ENCODE results near the gene NELFA. TPM values are rescaled to one million over a fixed set of nuclear protein-coding genes. Genes with fewer than 3 reads are reported as not detected.
"Not testable (repeated sequence)": the region's sequence is repeated elsewhere in the genome, so short reads cannot be mapped to it uniquely, and the experiment has no call there.

The NELFA gene
- total and polyA plus RNA-seq, 3 experiments from 2014 or later = 31.2 to 44.6 (median 42.5) TPM

GRCh38 chr4:2042947-2043395 lies 34.2 kb upstream of the NELFA start:
- CTCF ChIA-PET = interaction anchor here (0.7 kb wide), 1 partner anchor 29 kb away, joined by 3 read pairs; no protein-coding TSS in a partner anchor
- peaks cover 19 to 23% of the 10 kb centered on the region in 2 donors for H3K27me3 Mint-ChIP-seq
- peaks cover 4 to 12% (median 5%) of the 10 kb centered on the region in 3 donors for H3K4me1 Mint-ChIP-seq
- H3K9me3 Mint-ChIP-seq = no peaks in the 10 kb centered on the region
- no peak overlapping the region for H3K27ac ChIP-seq (ENCODE audit: low read depth, low read length)
- peaks cover 5% of the 10 kb centered on the region for H3K4me1 ChIP-seq (ENCODE audit: insufficient read depth, low read length)
- POLR2A ChIA-PET = no interaction called here
- H3K9me3 ChIP-seq (ENCODE audit: low read length) = no peaks in the 10 kb centered on the region
- H3K4me3 ChIP-seq (ENCODE audit: low read length) = no peak overlapping the region
- no peak for DNase-seq
- H3K36me3 ChIP-seq (ENCODE audit: insufficient read depth, low read length) = no peaks in the 10 kb centered on the region
- peak overlapping the region; percentile 54 to 85 (median 72) for H3K4me3 Mint-ChIP-seq
- peaks cover 0 to 1% (median 0%) of the 10 kb centered on the region in 3 donors for H3K36me3 Mint-ChIP-seq
- H3K27ac Mint-ChIP-seq = peak overlapping the region in 2 of 8 donors; percentile 27 to 44
- H3K27me3 ChIP-seq (ENCODE audit: insufficient read depth, low read length, poor library complexity, severe bottlenecking) = peaks cover 7% of the 10 kb centered on the region

GRCh38 chr4:2042204-2042946 lies 33.6 kb upstream of the NELFA start:
- peak in 4 of 5 donors; percentile 32 to 61 (median 36) for DNase-seq
- Mint-ChIP-seq H3K36me3 (peaks cover 0 to 1% (median 0%) of the 10 kb centered on the region in 3 donors), H3K4me3 (peak overlapping the region; percentile 65 to 85 (median 79)), H3K9me3 (no peaks in the 10 kb centered on the region), H3K27me3 (peaks cover 16 to 23% of the 10 kb centered on the region in 2 donors), H3K27ac (peak overlapping the region in 1 of 8 donors; percentile 44), H3K4me1 (peaks cover 4 to 12% (median 5%) of the 10 kb centered on the region in 3 donors)
- Histone ChIP-seq H3K27me3 (ENCODE audit: insufficient read depth, low read length, poor library complexity, severe bottlenecking) (peaks cover 7% of the 10 kb centered on the region), H3K9me3 (ENCODE audit: low read length) (no peaks in the 10 kb centered on the region), H3K27ac (ENCODE audit: low read depth, low read length) (no peak overlapping the region), H3K4me1 (ENCODE audit: insufficient read depth, low read length) (peaks cover 5% of the 10 kb centered on the region), H3K4me3 (ENCODE audit: low read length) (no peak overlapping the region), H3K36me3 (ENCODE audit: insufficient read depth, low read length) (no peaks in the 10 kb centered on the region)
- ChIA-PET CTCF (interaction anchor here (0.7 kb wide), 1 partner anchor 29 kb away, joined by 3 read pairs; no protein-coding TSS in a partner anchor), POLR2A (no interaction called here)

GRCh38 chr4:2041239-2042130 lies 32.7 kb upstream of the NELFA start:
- ChIA-PET POLR2A (interaction anchor here (0.7 kb wide), 1 partner anchor 32 kb away, joined by 3 read pairs; no protein-coding TSS in a partner anchor), CTCF (interaction anchor here (0.6 kb wide), 1 partner anchor 60 kb away, joined by 3 read pairs; no protein-coding TSS in a partner anchor)
- Mint-ChIP-seq H3K4me3 (peak overlapping the region; percentile 65 to 92 (median 79)), H3K36me3 (peaks cover 0 to 1% (median 0%) of the 10 kb centered on the region in 3 donors), H3K27ac (peak overlapping the region in 3 of 8 donors; percentile 29 to 84 (median 47)), H3K27me3 (peaks cover 24 to 31% of the 10 kb centered on the region in 2 donors), H3K9me3 (no peaks in the 10 kb centered on the region), H3K4me1 (peaks cover 4 to 12% (median 5%) of the 10 kb centered on the region in 3 donors)
- H3K27ac ChIP-seq (ENCODE audit: low read depth, low read length) = no peak overlapping the region
- no peaks in the 10 kb centered on the region for H3K36me3 ChIP-seq (ENCODE audit: insufficient read depth, low read length)
- peak overlapping the region; percentile 74 for H3K4me3 ChIP-seq (ENCODE audit: low read length)
- DNase-seq = peak; percentile 69 to 87 (median 74)
- H3K9me3 ChIP-seq (ENCODE audit: low read length) = no peaks in the 10 kb centered on the region
- H3K4me1 ChIP-seq (ENCODE audit: insufficient read depth, low read length) = peaks cover 5% of the 10 kb centered on the region
- peaks cover 7% of the 10 kb centered on the region for H3K27me3 ChIP-seq (ENCODE audit: insufficient read depth, low read length, poor library complexity, severe bottlenecking)

- Histone ChIP-seq H3K36me3 (ENCODE audit: insufficient read depth, low read length) (no peaks in the 10 kb centered on the region), H3K4me3 (ENCODE audit: low read length) (no peak overlapping the region), H3K27ac (ENCODE audit: low read depth, low read length) (no peak overlapping the region), H3K4me1 (ENCODE audit: insufficient read depth, low read length) (peaks cover 5% of the 10 kb centered on the region), H3K9me3 (ENCODE audit: low read length) (no peaks in the 10 kb centered on the region), H3K27me3 (ENCODE audit: insufficient read depth, low read length, poor library complexity, severe bottlenecking) (peaks cover 7% of the 10 kb centered on the region)
- Mint-ChIP-seq H3K4me1 (peaks cover 4 to 12% (median 5%) of the 10 kb centered on the region in 3 donors), H3K4me3 (peak overlapping the region in 4 of 7 donors; percentile 7 to 84 (median 62)), H3K27me3 (peaks cover 22 to 35% of the 10 kb centered on the region in 2 donors), H3K27ac (no peak overlapping the region), H3K9me3 (no peaks in the 10 kb centered on the region), H3K36me3 (peaks cover 0 to 1% (median 0%) of the 10 kb centered on the region in 3 donors)
- POLR2A ChIA-PET = interaction anchor here (0.7 kb wide), 1 partner anchor 31 kb away, joined by 3 read pairs; no protein-coding TSS in a partner anchor
- CTCF ChIA-PET = no interaction called here
- DNase-seq = peak in 1 of 5 donors; percentile 8
These were observed 31.8 kb upstream of the NELFA start for GRCh38 chr4:2040391-2041238.

- Mint-ChIP-seq H3K4me1 (peaks cover 2 to 8% (median 5%) of the 10 kb centered on the region in 3 donors), H3K9me3 (no peaks in the 10 kb centered on the region), H3K36me3 (peaks cover 0 to 1% (median 0%) of the 10 kb centered on the region in 3 donors), H3K27me3 (peaks cover 28 to 51% of the 10 kb centered on the region in 2 donors), H3K4me3 (no peak overlapping the region), H3K27ac (no peak overlapping the region)
- H3K36me3 ChIP-seq (ENCODE audit: insufficient read depth, low read length) = no peaks in the 10 kb centered on the region
- H3K27ac ChIP-seq (ENCODE audit: low read depth, low read length) = no peak overlapping the region
- peaks cover 7% of the 10 kb centered on the region for H3K27me3 ChIP-seq (ENCODE audit: insufficient read depth, low read length, poor library complexity, severe bottlenecking)
- CTCF ChIA-PET = no interaction called here
- H3K4me3 ChIP-seq (ENCODE audit: low read length) = no peak overlapping the region
- no peaks in the 10 kb centered on the region for H3K9me3 ChIP-seq (ENCODE audit: low read length)
- POLR2A ChIA-PET = no interaction called here
- peaks cover 5% of the 10 kb centered on the region for H3K4me1 ChIP-seq (ENCODE audit: insufficient read depth, low read length)
- DNase-seq = no peak
These were observed 28.1 kb upstream of the NELFA start for GRCh38 chr4:2036866-2037265.

GRCh38 chr4:2036327-2036726 lies 27.6 kb upstream of the NELFA start:
- H3K27me3 Mint-ChIP-seq = peaks cover 26 to 49% of the 10 kb centered on the region in 2 donors
- peaks cover 3% of the 10 kb centered on the region for H3K4me1 ChIP-seq (ENCODE audit: insufficient read depth, low read length)

GRCh38 chr4:2031161-2031560 lies 22.4 kb upstream of the NELFA start:
- not testable (repeated sequence) for H3K36me3 Mint-ChIP-seq

More at GRCh38 chr4:2036327-2036726, 27.6 kb upstream of the NELFA start:
- ChIA-PET POLR2A (no interaction called here), CTCF (no interaction called here)
- Histone ChIP-seq H3K36me3 (ENCODE audit: insufficient read depth, low read length) (no peaks in the 10 kb centered on the region), H3K4me3 (ENCODE audit: low read length) (no peak overlapping the region), H3K9me3 (ENCODE audit: low read length) (no peaks in the 10 kb centered on the region), H3K27me3 (ENCODE audit: insufficient read depth, low read length, poor library complexity, severe bottlenecking) (peaks cover 3% of the 10 kb centered on the region), H3K27ac (ENCODE audit: low read depth, low read length) (no peak overlapping the region)
- Mint-ChIP-seq H3K36me3 (peaks cover 0 to 1% (median 0%) of the 10 kb centered on the region in 3 donors), H3K4me3 (no peak overlapping the region), H3K9me3 (no peaks in the 10 kb centered on the region), H3K4me1 (peaks cover 2 to 5% (median 5%) of the 10 kb centered on the region in 3 donors), H3K27ac (no peak overlapping the region)
- DNase-seq = no peak

More at GRCh38 chr4:2031161-2031560, 22.4 kb upstream of the NELFA start:
- H3K27me3 Mint-ChIP-seq = peaks cover 13 to 51% of the 10 kb centered on the region in 2 donors
- H3K4me1 ChIP-seq (ENCODE audit: insufficient read depth, low read length); H3K4me3 ChIP-seq (ENCODE audit: low read length); H3K4me1 Mint-ChIP-seq; H3K4me3 Mint-ChIP-seq; H3K27ac ChIP-seq (ENCODE audit: low read depth, low read length); DNase-seq; H3K27me3 ChIP-seq (ENCODE audit: insufficient read depth, low read length, poor library complexity, severe bottlenecking); H3K27ac Mint-ChIP-seq; H3K9me3 Mint-ChIP-seq; POLR2A ChIA-PET; CTCF ChIA-PET; H3K36me3 ChIP-seq (ENCODE audit: insufficient read depth, low read length); H3K9me3 ChIP-seq (ENCODE audit: low read length): not testable (repeated sequence)

All from CD8-positive, alpha-beta memory T cell (primary cell).